Stimulated activated CD8-positive, alpha-beta memory T cell treated with anti-CD3 and anti-CD28 coated beads, Interleukin-15, amount 100 ng/mL, for 24 hours (primary cell): Measurements from ENCODE around the gene HGFAC.

ENCODE experiments used
- DNase-seq: peaks from one replicate; pipeline ENCODE4 v3.0.0-alpha.2; 2020; ENCODE audit warnings: low read depth

The HGFAC gene

GRCh38 chr4:3462790-3463415, 21.1 kb downstream of the HGFAC start, which contains the start of gene DOK7:
TSS of gene DOK7 (plus strand) at chr4:3463306. CDS start at chr4:3463376, 70 bp downstream.
- no peak for DNase-seq

- DNase-seq, result no peak
Measured at GRCh38 chr4:3463556-3464348, 22.0 kb downstream of the HGFAC start.

- no peak for DNase-seq
Measured at GRCh38 chr4:3464349-3464905, 22.7 kb downstream of the HGFAC start.

GRCh38 chr4:3464911-3465697, 23.3 kb downstream of the HGFAC start:
- DNase-seq, result no peak

- no peak for DNase-seq
Measured at GRCh38 chr4:3465698-3466671, 24.2 kb downstream of the HGFAC start.

- DNase-seq, result no peak
Measured at GRCh38 chr4:3466691-3467600, 25.2 kb downstream of the HGFAC start.

GRCh38 chr4:3467601-3468031, 25.8 kb downstream of the HGFAC start:
- DNase-seq, result no peak

- no peak for DNase-seq
Measured at GRCh38 chr4:3468154-3468553, 26.4 kb downstream of the HGFAC start.

- no peak for DNase-seq
Measured at GRCh38 chr4:3468804-3469203, 27.0 kb downstream of the HGFAC start.

GRCh38 chr4:3469386-3470243, 27.8 kb downstream of the HGFAC start:
- DNase-seq, result no peak

GRCh38 chr4:3470244-3471097, 28.7 kb downstream of the HGFAC start:
- no peak for DNase-seq

GRCh38 chr4:3471098-3471760, 29.5 kb downstream of the HGFAC start:
- no peak for DNase-seq

GRCh38 chr4:3471886-3472285, 30.1 kb downstream of the HGFAC start:
- no peak for DNase-seq

- DNase-seq, result no peak
Measured at GRCh38 chr4:3472411-3473141, 30.8 kb downstream of the HGFAC start.

GRCh38 chr4:3473181-3473950, 31.6 kb downstream of the HGFAC start:
- no peak for DNase-seq
